ENCODE data around the gene DYNC1I1.

Gene DYNC1I1

GRCh38 chr7:95772298-95772770, at the start of gene DYNC1I1:
Gene DYNC1I1, plus strand, starts transcription at chr7:95772554. Its CDS starts 32,176 bp downstream, at chr7:95804730.
- DNase-seq: no peak

GRCh38 chr7:95723583-95724180, 48.7 kb upstream of the DYNC1I1 start:
- DNase-seq: no peak

DNA sequence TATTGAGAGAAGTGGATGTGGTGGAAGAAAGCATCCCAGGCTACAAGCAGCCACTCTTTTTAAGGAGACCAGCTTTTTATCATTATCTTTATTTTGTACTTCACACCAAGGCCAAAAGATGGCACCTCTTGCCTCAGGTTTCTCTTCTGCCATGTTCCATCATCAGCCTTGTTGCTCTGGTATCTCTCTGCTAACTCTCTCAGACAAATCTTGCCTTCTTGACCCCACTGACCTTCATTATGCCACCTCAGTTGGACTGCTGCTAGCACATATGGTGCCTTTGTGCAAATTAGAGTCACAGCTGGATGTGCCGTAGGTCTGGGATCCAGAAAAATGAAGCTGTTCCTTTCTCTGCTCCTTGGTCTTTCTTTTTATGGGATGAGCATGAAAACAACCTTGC, 47.1 kb upstream of the DYNC1I1 start:
- no peak for DNase-seq

- DNase-seq: no peak
These were observed 41.7 kb upstream of the DYNC1I1 start for GRCh38 chr7:95730493-95731280.

GRCh38 chr7:95736635-95737034, 35.7 kb upstream of the DYNC1I1 start:
- DNase-seq: no peak

DNA sequence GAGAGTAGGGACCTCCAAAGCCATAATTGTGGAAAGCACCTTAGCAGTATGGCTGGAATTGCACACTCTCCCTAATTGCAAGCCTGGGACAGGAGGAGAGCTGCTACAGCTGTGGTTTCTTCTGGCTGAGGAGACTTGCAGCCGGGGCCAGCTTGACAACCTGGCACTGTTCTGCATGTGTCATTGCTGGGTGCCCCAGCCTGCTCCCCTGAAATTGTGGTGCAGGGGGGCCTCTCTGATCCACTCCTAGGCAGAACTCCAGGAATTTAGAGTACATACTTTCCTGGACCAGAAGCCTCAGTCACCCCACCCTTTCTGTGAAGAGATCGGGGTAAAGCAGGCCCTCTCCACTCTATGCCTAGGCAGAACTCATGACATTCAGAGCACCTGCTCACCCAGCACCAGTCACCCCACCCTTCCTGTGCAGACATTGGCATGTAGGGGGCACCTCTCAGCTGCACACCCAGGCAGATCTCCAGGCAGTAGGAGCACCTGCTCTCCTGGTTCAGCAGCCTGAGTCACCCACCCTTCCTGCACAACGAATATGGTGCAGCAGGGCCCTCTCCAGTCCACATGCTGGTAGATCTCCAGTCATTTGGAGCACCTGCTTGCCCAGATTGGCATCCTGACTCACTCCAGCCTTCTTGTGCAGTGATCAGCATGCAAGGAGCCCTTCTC, 34.4 kb upstream of the DYNC1I1 start:
- no peak for DNase-seq

DNA sequence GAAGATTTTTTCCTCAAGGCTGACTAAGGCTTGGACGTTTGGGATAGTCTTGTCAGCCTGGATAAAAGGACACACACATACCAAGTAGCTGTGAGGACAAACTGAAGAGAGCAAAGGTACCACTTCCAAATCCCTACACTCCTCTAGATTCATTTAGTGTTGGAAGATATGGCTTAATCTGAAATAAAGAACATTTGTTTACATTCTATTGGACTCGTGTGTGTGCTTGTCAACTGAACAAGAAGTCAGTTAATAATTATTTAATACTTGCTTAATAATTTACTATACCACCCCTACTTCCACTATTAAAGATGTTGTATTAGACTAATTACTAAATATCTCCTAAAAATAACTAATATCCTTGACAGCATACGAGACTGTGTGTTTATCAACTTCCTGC, 23.3 kb upstream of the DYNC1I1 start:
- DNase-seq: no peak

DNA sequence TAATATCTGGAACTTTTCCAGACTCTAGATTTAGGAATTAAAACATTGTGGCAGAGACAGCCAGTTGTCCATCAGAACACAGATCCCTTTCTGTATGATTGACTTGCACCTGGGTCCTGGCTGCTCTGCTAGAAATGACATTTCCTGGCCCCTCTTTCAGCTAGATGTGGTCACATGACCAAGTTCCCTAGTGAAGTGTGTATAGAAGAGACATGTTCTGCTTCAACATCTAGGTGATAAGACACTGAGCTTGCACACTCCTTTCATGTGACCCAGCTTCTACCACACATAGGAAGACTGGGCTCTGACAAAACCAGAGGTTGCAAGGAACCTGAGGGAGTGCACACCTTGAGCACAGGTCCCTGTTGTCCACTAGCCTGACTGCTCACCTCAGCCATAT, 22.8 kb upstream of the DYNC1I1 start:
- DNase-seq: no peak

GRCh38 chr7:95753440-95753839, 18.9 kb upstream of the DYNC1I1 start:
- no peak for DNase-seq

DNA sequence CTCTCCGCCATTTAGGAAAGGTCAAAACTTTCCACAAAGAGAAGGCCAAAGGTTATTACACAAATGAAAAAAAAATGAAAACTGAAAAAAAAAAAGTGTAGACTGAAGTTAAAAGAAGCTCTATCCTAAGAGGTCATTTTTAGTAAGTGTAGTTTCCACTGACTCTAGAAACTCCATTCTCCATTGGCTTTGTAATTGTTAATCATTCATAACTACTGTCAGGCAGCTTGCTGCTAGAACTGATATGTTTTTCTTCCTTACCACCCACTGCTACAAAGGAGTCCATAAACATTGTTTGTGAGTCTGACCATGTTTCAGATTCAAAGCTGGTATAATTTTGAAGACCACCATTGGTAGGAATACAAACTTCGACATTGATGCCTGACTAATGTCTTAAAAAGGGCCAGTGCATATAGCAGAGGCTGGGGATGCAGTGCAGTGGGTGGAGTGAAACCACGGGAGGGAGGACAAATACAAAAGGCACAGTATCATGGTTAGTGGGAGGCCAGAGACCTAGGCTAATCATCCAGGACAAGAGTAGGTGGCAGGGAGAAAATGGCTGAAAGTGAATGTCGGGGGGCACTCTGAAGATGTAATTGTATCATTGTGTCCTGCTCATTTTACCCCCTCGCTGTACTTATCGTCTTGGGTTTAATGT, 16.9 kb upstream of the DYNC1I1 start:
- no peak for DNase-seq

DNA sequence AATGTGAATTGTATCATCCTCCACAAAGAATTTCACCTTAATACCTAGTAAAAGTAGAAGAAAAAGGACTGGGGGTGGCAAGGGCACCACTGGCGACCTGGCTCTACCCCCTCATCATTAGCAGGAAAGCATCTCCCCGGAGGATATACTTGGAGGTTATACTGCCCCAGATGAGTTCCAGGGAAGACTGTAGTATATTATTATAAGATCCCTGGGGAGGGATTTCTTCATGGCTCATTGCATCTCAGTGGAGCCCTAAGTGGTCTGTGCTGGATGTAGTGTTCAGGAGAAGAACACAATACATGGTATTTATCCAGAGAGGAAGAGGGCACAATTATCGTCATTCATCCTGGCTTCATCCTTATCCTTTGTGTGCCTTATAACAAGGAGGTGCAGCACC, 14.2 kb upstream of the DYNC1I1 start:
- peak; percentile 97 for DNase-seq

- no peak for DNase-seq
These were observed 6.3 kb upstream of the DYNC1I1 start for GRCh38 chr7:95766086-95766485.

DNA sequence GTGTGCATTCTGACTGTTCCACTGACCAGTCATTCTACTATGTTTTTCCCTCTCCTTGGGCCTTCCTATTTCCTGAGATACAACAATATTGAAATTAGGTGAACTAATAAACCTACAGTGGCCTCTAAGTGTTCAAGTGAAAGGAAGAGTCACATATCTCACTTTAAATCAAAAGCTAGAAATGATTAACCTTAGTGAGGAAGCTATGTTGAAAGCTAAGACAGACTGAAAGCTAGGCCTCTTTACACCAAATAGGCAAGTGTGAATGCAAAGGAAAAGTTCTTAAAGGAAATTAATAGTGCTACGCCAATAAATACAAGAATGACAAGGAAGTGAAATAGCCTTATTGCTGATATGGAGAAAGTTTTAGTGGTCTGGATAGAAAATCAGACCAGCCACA, 5.7 kb upstream of the DYNC1I1 start:
- DNase-seq: no peak

GRCh38 chr7:95772771-95773581, 622 bp downstream of the DYNC1I1 start:
- no peak for DNase-seq

DNA sequence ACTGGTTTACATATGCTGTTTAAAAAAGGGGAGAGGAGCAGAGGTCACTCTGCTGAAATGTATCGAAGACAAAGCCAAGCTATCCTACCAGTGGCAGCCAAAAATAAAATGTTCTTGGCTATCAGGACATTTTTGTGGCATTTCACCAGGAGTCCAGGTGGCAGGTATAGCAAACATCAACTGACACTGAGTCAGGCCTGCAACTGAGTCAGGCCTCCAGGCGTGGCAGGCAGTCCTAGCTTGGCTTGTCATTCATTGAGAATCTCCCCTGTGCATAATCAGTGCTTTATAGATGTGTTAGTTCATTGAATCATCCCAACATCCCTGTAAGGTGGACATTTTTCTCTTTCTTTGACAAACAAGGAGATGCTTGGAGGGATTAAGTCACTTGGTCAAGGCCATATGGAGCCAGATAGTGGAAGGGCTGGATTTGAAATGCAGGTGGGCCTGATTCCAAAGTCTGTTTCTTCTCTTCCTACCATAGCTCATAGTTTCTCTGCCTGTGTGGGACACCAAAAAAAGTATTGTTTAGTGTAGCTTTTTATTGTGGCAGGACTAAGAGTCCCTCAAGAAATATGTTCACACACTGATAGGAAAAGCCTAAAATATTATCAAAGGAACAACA, 4.3 kb downstream of the DYNC1I1 start:
- no peak for DNase-seq

DNA sequence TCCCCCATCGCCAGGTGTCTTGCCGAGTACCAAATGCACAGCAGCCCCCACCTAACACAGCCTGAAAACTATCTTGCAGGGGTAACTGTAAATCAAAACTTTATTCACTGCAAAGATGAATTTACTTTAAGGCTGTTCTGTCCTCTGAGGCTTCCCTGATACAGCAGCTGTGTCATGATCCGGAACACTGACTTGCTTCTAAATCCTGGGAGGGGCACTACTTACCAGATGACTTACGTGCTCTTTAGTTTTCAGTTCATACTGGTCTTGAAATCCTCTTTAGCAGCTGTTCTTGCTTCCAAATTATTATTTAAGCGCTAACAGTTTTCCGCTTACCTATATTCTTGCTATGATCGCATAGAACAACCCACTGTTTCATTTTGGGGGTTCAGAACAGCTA, 4.9 kb downstream of the DYNC1I1 start:
- DNase-seq: no peak

DNA sequence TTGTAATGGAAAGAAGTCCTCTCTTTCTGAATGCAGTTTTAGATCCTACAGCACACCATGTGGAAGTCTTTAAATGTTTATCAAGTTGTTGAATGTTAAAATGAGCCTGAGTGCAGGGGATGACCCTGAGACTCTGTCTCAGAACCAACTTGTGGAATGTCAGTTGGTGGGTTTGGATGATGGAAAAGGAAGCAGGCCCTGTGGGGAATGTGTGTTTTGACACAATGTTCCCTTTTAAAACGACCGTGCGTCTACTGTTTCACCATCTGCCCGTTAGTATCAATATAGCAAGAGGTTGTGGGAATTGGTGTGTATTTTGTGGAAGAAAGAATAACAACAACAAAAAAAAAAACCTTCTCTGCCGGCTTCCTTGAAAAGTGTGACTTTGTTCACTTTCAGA, 8.3 kb downstream of the DYNC1I1 start:
- DNase-seq: no peak

DNA sequence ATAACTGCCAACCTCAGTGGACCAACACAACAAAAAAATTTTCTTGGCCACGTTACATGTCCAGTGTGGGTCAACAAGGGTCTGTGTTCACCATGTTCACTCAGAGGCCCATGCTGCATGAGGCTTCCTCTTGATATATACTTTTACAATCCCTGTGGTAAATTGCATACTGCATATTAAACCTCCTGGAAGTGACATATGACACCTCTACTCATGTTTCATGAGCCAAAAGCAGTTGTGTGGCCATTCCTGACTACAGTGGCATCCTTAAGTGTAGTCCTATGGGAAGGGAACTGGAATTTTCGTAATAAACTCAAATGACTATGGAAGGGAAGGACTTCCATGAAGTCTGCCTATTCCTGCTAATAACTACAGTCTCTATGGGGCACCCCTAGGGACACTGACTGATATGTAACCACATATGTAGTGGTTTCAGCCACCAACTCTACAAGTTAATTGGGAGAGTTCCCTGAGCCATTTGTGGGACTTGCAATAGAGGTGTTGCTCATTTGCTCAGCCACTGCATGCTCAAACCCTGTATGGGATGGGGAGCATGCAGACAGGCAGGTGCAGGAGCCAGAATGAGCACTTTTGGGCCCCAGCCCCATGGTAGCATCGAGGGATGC, 9.7 kb downstream of the DYNC1I1 start:
- no peak for DNase-seq

- DNase-seq: no peak
These were observed 12.4 kb downstream of the DYNC1I1 start for GRCh38 chr7:95784796-95785195.

DNA sequence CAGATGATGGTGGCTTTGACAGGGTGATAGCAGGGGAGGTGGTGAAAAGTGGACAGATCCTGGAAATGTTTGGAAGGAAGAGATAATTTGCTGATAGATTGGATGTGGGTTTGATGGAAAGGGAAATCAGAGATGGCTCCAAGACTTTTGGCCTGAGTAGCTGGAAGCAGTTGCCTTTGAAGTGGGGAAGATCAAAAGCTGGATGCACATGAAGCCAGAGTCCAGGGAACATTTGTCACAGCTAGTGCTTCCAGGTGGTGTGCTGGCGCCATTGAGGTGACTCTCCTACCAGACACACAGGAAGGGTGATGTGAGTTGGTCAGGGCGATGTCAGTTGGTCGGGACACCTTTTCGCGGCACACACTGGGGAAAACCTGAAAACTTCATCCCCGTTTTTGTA, 15.9 kb downstream of the DYNC1I1 start:
- no peak for DNase-seq

DNA sequence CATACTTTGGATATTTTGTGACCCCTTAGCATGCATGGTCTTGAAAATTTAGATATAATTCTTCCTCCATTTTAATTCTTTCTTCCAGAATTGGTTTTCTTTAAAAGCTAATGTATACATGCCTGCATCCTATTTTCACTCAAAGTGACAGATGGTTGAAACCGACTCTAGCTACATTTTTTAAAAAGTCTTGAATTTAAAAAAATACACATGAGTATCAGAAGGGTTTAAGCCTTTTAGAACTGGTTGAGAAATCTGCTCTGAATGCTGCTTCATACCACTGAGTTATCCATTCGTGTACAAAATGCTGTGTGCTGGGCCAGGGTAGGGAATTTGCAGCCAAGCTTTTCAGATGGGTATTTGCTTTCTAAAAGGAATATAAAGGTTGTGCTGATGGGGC, 16.5 kb downstream of the DYNC1I1 start:
- no peak for DNase-seq

- DNase-seq: no peak
These were observed 21.3 kb downstream of the DYNC1I1 start for GRCh38 chr7:95793658-95794057.
